ENCODE results near the gene IMMP2L. TPM values are rescaled to one million over a fixed set of nuclear protein-coding genes. Genes with fewer than 3 reads are reported as not detected.
A peak's percentile ranks its signal among the peaks of the same experiment; 100 is the strongest.

The IMMP2L gene
- total and polyA plus RNA-seq, 2 of the 8 experiments (the other 6 are each of a cell fraction or from before 2014, with no cell fraction given), result 2.3 to 10.1 TPM

DNA sequence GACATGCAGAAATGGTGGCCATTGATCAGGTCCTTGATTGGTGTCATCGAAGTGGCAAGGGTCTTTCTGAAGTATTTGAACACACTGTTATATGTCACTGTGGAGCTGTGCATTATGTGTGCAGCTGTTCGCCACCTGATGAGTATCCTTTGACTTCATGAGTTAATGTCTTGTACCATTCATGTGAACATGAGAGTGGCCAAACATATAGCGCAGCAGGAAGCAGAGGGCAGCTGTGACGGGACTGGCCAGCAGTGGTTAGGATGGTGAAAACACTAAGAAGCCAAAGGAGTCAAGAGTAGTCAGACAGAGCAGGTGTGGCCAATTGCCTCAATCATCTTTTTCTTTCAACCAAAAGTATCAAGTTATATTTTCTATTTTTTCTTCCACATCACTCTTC is 167.4 kb downstream of the IMMP2L start:
- Histone ChIP-seq H2AK5ac (ENCODE audit: low read depth, low read length) (peak overlapping the region; percentile 32; the same call in 1 of the 2 replicates), H3K36me3 (ENCODE audit: control insufficient read depth in 2 of 4, insufficient read depth in 4 of 4, low read length in 3 of 4) (no peaks in the 10 kb centered on the region), H3K4me1 (replicated peaks in 1 of 4; ENCODE audit: control insufficient read depth in 3 of 4, insufficient read depth in 4 of 4, low read length in 3 of 4) (peaks cover 0 to 3% (median 0%) of the 10 kb centered on the region in 4 experiments; a peak in 3 of 7 replicates), H4K20me1 (replicated peaks in 1 of 2; ENCODE audit: control insufficient read depth in 1 of 2, insufficient read depth in 2 of 2, low read length in 2 of 2) (no peaks in the 10 kb centered on the region), H4K91ac (replicated peaks; ENCODE audit: insufficient read length, low read length) (no peak overlapping the region), H3K4me2 (ENCODE audit: insufficient read depth in 1 of 2, low read depth in 2 of 2, low read length in 2 of 2) (no peak overlapping the region), H4K8ac (ENCODE audit: extremely low read depth, insufficient read depth, low read length) (no peak overlapping the region), H3K56ac (replicated peaks; ENCODE audit: insufficient read length, low read depth, low read length) (no peak overlapping the region), H3K9ac (replicated peaks in 1 of 4; ENCODE audit: extremely low read depth in 1 of 4, low read depth in 3 of 4, low read length in 3 of 4) (no peak overlapping the region), H4K5ac (ENCODE audit: insufficient read length, low read depth, low read length) (no peak overlapping the region), H2BK5ac (ENCODE audit: low read depth, low read length) (no peak overlapping the region), H2AFZ (ENCODE audit: low read length) (no peak overlapping the region), H3K27ac (ENCODE audit: low read depth, low read length) (no peak overlapping the region), H2BK12ac (ENCODE audit: low read depth, low read length) (no peak overlapping the region), H3K27me3 (replicated peaks in 1 of 4; ENCODE audit: control insufficient read depth in 3 of 4, extremely low read depth in 1 of 4, insufficient read depth in 3 of 4, low read length in 3 of 4) (no peaks in the 10 kb centered on the region), H3K23ac (ENCODE audit: insufficient read length) (no peak overlapping the region), H2BK20ac (ENCODE audit: low read length) (no peak overlapping the region), H3K18ac (ENCODE audit: extremely low read depth, low read length) (no peak overlapping the region), H3K4ac (replicated peaks; ENCODE audit: insufficient read length, low read depth, low read length) (no peak overlapping the region), H3K79me2 (ENCODE audit: control insufficient read depth in 1 of 2, insufficient read depth in 2 of 2, low read length in 2 of 2) (no peaks in the 10 kb centered on the region), H3K23me2 (ENCODE audit: low read depth, low read length) (no peaks in the 10 kb centered on the region), H3K14ac (ENCODE audit: insufficient read length) (no peak overlapping the region), H2BK120ac (replicated peaks; ENCODE audit: low read depth, low read length) (no peak overlapping the region), H3K9me3 (ENCODE audit: insufficient read depth in 2 of 2, low read depth in 1 of 2, low read length in 1 of 2) (no peaks in the 10 kb centered on the region), H3K4me3 (ENCODE audit: extremely low read depth in 1 of 4, insufficient read depth in 2 of 4, low read depth in 3 of 4, low read length in 4 of 4) (no peak overlapping the region), H3K79me1 (ENCODE audit: low read depth, low read length) (no peaks in the 10 kb centered on the region), H2BK15ac (ENCODE audit: low read length) (no peak overlapping the region)
- ChIA-PET POLR2A (ENCODE audit: partially characterized antibody) (no interaction called here), CTCF (ENCODE audit: partially characterized antibody) (interaction anchor here (0.7 to 0.8 kb wide), 2 partner anchors 1140 to 1220 kb away, joined by 3 read pairs; no protein-coding TSS in a partner anchor)
- DNase-seq (ENCODE audit: low read depth in 1 of 2, low spot score in 2 of 2), result no peak
- 92% methylated on average over 4 of the region's 4 CpGs; no CpG with 5 or more reads in 1 of the 2 experiments for WGBS, 2 experiments (ENCODE audit: extremely low coverage in 1 of 2, insufficient coverage in 1 of 2, insufficient read length in 1 of 2, insufficient replicate concordance in 2 of 2, low coverage in 1 of 2, low lambda C conversion rate in 2 of 2, missing lambda C conversion rate in 1 of 2)
- FAIRE-seq, result no peak
- TF ChIP-seq CTBP2 (IDR thresholded peaks at IDR 0.05; ENCODE audit: borderline replicate concordance, insufficient read depth, insufficient read length, low read length) (no peak), JUND (IDR thresholded peaks at IDR 0.05; ENCODE audit: low read length) (no peak), PHF8 (conservative IDR thresholded peaks at IDR 0.05; ENCODE audit: low read depth, low read length) (no peak), POLR2AphosphoS5 (IDR thresholded peaks at IDR 0.05; ENCODE audit: low read depth, low read length) (no peak), EGR1 (IDR thresholded peaks at IDR 0.05; ENCODE audit: borderline replicate concordance, low read depth, low read length) (no peak), RBBP5 (IDR thresholded peaks at IDR 0.05; ENCODE audit: borderline replicate concordance, low read depth, low read length) (no peak), YY1 (IDR thresholded peaks at IDR 0.05; ENCODE audit: low read depth, low read length) (no peak), ZNF274 (IDR thresholded peaks at IDR 0.05; ENCODE audit: borderline replicate concordance, extremely low read depth, low read length) (no peak), CEBPB (IDR thresholded peaks at IDR 0.05; ENCODE audit: low read depth, low read length) (no peak), POLR2A (IDR thresholded peaks at IDR 0.05; ENCODE audit: control extremely low read depth in 1 of 2, low read depth in 2 of 2, low read length in 2 of 2) (no peak), ASH2L (IDR thresholded peaks at IDR 0.05; ENCODE audit: low read length) (no peak), CREB1 (IDR thresholded peaks at IDR 0.05) (no peak)
- TF ChIP-seq, protein P1, sequence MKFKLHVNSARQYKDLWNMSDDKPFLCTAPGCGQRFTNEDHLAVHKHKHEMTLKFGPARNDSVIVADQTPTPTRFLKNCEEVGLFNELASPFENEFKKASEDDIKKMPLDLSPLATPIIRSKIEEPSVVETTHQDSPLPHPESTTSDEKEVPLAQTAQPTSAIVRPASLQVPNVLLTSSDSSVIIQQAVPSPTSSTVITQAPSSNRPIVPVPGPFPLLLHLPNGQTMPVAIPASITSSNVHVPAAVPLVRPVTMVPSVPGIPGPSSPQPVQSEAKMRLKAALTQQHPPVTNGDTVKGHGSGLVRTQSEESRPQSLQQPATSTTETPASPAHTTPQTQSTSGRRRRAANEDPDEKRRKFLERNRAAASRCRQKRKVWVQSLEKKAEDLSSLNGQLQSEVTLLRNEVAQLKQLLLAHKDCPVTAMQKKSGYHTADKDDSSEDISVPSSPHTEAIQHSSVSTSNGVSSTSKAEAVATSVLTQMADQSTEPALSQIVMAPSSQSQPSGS (IDR thresholded peaks at IDR 0.05; ENCODE audit: low read length), result no peak
- TF ChIP-seq, protein P2, sequence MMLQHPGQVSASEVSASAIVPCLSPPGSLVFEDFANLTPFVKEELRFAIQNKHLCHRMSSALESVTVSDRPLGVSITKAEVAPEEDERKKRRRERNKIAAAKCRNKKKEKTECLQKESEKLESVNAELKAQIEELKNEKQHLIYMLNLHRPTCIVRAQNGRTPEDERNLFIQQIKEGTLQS (IDR thresholded peaks at IDR 0.05; ENCODE audit: insufficient read depth, low read depth, low read length), result no peak

Data from H1 (cell line).